Astrocyte (in vitro differentiated cells and primary cell): ENCODE data around the gene MROH7. TPM values are rescaled to one million over a fixed set of nuclear protein-coding genes. Genes with fewer than 3 reads are reported as not detected.
A peak's percentile ranks its signal among the peaks of the same experiment; 100 is the strongest.

Experiments used
- DNase-seq: peaks from one replicate; pipeline ENCODE4 v3.0.0-alpha.2; 2010; ENCODE audit warnings: low read depth
- FAIRE-seq: peaks from 2 replicates; lab custom pipeline; 2011; peaks lifted over from hg19 to GRCh38; lab: Jason Lieb, UNC
- H2AFZ ChIP-seq: 2 replicates; pipeline ENCODE4 v1.6.0; 2012; ENCODE audit warnings: low read depth, low read length, inconsistent platforms
- H3K27ac ChIP-seq: 2 replicates; pipeline ENCODE4 v1.5.1; 2011; ENCODE audit warnings: low read depth, low read length, inconsistent platforms
- H3K27me3 ChIP-seq: 2 replicates; pipeline ENCODE4 v1.6.0; 2011; ENCODE audit warnings: low read length, inconsistent platforms; ENCODE audit not compliant: insufficient read depth
- H3K36me3 ChIP-seq: 2 replicates; pipeline ENCODE4 v1.5.1; 2011; ENCODE audit warnings: low read length, inconsistent platforms; ENCODE audit not compliant: insufficient read depth
- H3K4me1 ChIP-seq: 2 replicates; pipeline ENCODE4 v1.5.1; 2011; ENCODE audit warnings: low read length, inconsistent platforms; ENCODE audit not compliant: insufficient read depth
- H3K4me2 ChIP-seq: 2 replicates; pipeline ENCODE4 v1.6.0; 2012; ENCODE audit warnings: low read length, inconsistent platforms
- H3K4me3 ChIP-seq: 2 replicates; pipeline ENCODE4 v1.5.1; 2011; ENCODE audit warnings: low read depth, mild to moderate bottlenecking, low read length, inconsistent platforms; ENCODE audit not compliant: insufficient read depth
- H3K79me2 ChIP-seq: 2 replicates; pipeline ENCODE4 v1.6.0; 2012; ENCODE audit warnings: mild to moderate bottlenecking, low read length, inconsistent platforms; ENCODE audit not compliant: insufficient read depth
- H3K9ac ChIP-seq: 2 replicates; pipeline ENCODE4 v1.6.0; 2012; ENCODE audit warnings: mild to moderate bottlenecking, low read length, inconsistent platforms
- H3K9me3 ChIP-seq: 2 replicates; pipeline ENCODE4 v1.5.1; 2012; ENCODE audit warnings: low read depth, mild to moderate bottlenecking, low read length, inconsistent platforms; ENCODE audit not compliant: insufficient read depth
- H4K20me1 ChIP-seq: 2 replicates; pipeline ENCODE4 v1.6.0; 2012; ENCODE audit warnings: low read length, inconsistent platforms; ENCODE audit not compliant: insufficient read depth
- H3K27ac Mint-ChIP-seq: one replicate; pipeline ENCODE4 v1.8.0; 2021; ENCODE audit warnings: mild to moderate bottlenecking, mixed read lengths; ENCODE audit not compliant: unreplicated experiment
- H3K27me3 Mint-ChIP-seq: one replicate; pipeline ENCODE4 v1.8.0; 2021; ENCODE audit warnings: low read depth, mixed read lengths; ENCODE audit not compliant: unreplicated experiment
- H3K36me3 Mint-ChIP-seq: one replicate; pipeline ENCODE4 v1.8.0; 2021; ENCODE audit warnings: low read depth, mixed read lengths; ENCODE audit not compliant: unreplicated experiment
- H3K4me1 Mint-ChIP-seq: one replicate; pipeline ENCODE4 v1.8.0; 2021; ENCODE audit warnings: low read depth, mixed read lengths; ENCODE audit not compliant: unreplicated experiment
- H3K4me3 Mint-ChIP-seq: one replicate; pipeline ENCODE4 v1.8.0; 2021; ENCODE audit warnings: mild to moderate bottlenecking, moderate library complexity, mixed read lengths; ENCODE audit not compliant: unreplicated experiment
- H3K9me3 Mint-ChIP-seq: one replicate; pipeline ENCODE4 v1.8.0; 2021; ENCODE audit warnings: mild to moderate bottlenecking, mixed read lengths; ENCODE audit not compliant: unreplicated experiment
- CTCF ChIP-seq: IDR thresholded peaks from 2 replicates; pipeline ENCODE4 v1.5.1; 2011; ENCODE audit warnings: low read depth, mild to moderate bottlenecking, inconsistent platforms, low read length, moderate library complexity; ENCODE audit not compliant: insufficient read depth
- EZH2 ChIP-seq: IDR thresholded peaks from 2 replicates; pipeline ENCODE4 v1.6.1; 2012; ENCODE audit warnings: mild to moderate bottlenecking, low read length, inconsistent platforms; ENCODE audit not compliant: insufficient read depth
- total RNA-seq: library from RNA; stranded (reverse); gene quantifications from 2 replicates; pipeline ENCODE4 v1.2.1, GENCODE V29; 2021

MROH7 gene
- total RNA-seq, 1 donor from 2014 or later, result not detected

- FAIRE-seq, result no peak
- peak overlapping the region; percentile 80 for H3K4me3 ChIP-seq
- peaks cover 6% of the 10 kb centered on the region for H3K4me1 Mint-ChIP-seq
Measured at GRCh38 chr1:54714881-54715492, 73.4 kb downstream of the MROH7 start.

GRCh38 chr1:54715493-54716298 lies 74.1 kb downstream of the MROH7 start, which contains the start of gene TTC4:
Gene TTC4 (plus strand): TSS chr1:54715861. CDS start chr1:54715909, 48 bp downstream.
- H3K27me3 ChIP-seq, result peaks cover 2% of the 10 kb centered on the region
- no peaks in the 10 kb centered on the region for H3K36me3 Mint-ChIP-seq
- FAIRE-seq (no peak), DNase-seq (peak; percentile 61)
- no peaks in the 10 kb centered on the region for H3K9me3 ChIP-seq
- peaks cover 7% of the 10 kb centered on the region for H3K36me3 ChIP-seq
- peaks cover 6% of the 10 kb centered on the region for H3K4me1 Mint-ChIP-seq
- H3K9me3 Mint-ChIP-seq, result no peaks in the 10 kb centered on the region
- H2AFZ ChIP-seq, result peak within 1 kb of the TSS; percentile 88
- H3K27me3 Mint-ChIP-seq, result peaks cover 26% of the 10 kb centered on the region
- H4K20me1 ChIP-seq, result no peaks in the 10 kb centered on the region
- H3K4me3 Mint-ChIP-seq, result peak within 1 kb of the TSS; percentile 95
- H3K4me3 ChIP-seq, result peak within 1 kb of the TSS; percentile 80
- peaks cover 34% of the 10 kb centered on the region for H3K79me2 ChIP-seq
- H3K4me2 ChIP-seq, result peak within 1 kb of the TSS; percentile 88
- H3K27ac ChIP-seq, result peak within 1 kb of the TSS; percentile 94
- TF ChIP-seq EZH2 (no peak), CTCF (no peak)
- H3K9ac ChIP-seq, result peak within 1 kb of the TSS; percentile 91
- peak within 1 kb of the TSS; percentile 77 for H3K27ac Mint-ChIP-seq
- peaks cover 7% of the 10 kb centered on the region for H3K4me1 ChIP-seq

More at GRCh38 chr1:54714881-54715492, 73.4 kb downstream of the MROH7 start:
- TF ChIP-seq CTCF (no peak), EZH2 (no peak)
- H3K9me3 ChIP-seq, result no peaks in the 10 kb centered on the region
- H3K9ac ChIP-seq, result peak overlapping the region; percentile 91
- peaks cover 31% of the 10 kb centered on the region for H3K27me3 Mint-ChIP-seq
- no peak overlapping the region for H3K27ac Mint-ChIP-seq
- no peaks in the 10 kb centered on the region for H4K20me1 ChIP-seq
- peak overlapping the region; percentile 95 for H3K4me3 Mint-ChIP-seq
- peaks cover 34% of the 10 kb centered on the region for H3K79me2 ChIP-seq
- H3K36me3 ChIP-seq, result peaks cover 7% of the 10 kb centered on the region
- peak overlapping the region; percentile 88 for H3K4me2 ChIP-seq
- peaks cover 2% of the 10 kb centered on the region for H3K27me3 ChIP-seq
- H3K4me1 ChIP-seq, result peaks cover 7% of the 10 kb centered on the region
- H3K9me3 Mint-ChIP-seq, result no peaks in the 10 kb centered on the region
- no peak for DNase-seq
- H3K36me3 Mint-ChIP-seq, result no peaks in the 10 kb centered on the region
- H2AFZ ChIP-seq, result peak overlapping the region; percentile 88
- no peak overlapping the region for H3K27ac ChIP-seq
